ENCODE measurements around the gene TAS2R41.
"Not testable (repeated sequence)": the region's sequence is repeated elsewhere in the genome, so short reads cannot be mapped to it uniquely, and the experiment has no call there.

Gene TAS2R41

DNA sequence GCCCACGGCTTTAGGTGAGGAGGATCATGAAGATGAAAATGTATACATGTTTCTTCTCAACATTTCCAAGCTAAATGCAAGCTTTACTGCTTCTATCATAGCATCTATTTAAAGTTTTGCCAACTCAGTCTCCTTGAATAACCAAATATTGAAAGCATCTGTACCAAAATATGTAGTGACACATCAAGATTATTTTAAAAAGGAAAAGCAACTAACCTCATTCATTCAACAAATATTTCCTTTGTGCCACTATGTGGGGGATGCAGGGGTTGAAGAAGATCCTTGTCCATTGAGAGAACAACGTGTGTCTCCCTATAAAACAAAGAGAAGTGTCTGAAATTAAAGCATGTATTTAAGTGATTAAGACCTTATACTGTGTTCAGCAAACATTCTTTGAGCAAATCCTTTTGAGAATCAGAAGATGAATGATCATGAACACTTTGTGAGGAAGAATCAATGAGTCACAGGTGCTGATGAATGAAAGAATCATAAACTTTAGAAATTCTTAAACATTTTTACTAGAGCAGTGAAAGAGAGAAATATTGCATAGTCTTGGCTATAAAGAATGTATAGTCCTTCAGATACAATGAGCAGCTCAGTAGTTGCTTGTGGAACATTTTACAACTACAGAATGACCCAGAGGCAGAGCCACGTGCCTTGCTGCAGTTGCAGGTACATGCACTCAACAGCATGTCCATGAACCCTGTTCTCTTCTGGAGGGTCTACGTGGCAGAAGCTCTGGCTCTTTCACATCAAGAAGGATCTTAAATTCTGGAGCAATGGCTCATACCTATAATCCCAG, 20.5 kb upstream of the TAS2R41 start:
- no peak for DNase-seq

DNA sequence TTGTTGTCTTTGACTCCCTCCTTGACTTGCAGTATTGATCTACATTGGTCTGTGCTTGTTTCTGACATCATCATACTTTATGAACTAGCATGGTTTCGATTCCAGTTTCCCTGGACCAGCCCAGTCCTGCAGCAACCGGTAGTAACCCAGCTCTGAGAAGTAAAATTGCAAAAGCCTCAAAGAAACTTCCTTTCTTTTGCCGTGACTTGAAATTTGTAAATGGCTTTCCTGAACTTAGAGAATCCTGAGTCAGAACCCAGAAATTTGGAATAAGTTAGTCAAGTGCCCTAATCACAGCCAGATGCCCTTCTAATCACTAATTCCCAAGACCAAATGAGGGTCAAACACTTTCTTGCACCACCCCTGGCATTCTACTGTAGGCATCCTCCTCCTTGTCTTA, 19.4 kb upstream of the TAS2R41 start:
- DNase-seq = no peak

DNA sequence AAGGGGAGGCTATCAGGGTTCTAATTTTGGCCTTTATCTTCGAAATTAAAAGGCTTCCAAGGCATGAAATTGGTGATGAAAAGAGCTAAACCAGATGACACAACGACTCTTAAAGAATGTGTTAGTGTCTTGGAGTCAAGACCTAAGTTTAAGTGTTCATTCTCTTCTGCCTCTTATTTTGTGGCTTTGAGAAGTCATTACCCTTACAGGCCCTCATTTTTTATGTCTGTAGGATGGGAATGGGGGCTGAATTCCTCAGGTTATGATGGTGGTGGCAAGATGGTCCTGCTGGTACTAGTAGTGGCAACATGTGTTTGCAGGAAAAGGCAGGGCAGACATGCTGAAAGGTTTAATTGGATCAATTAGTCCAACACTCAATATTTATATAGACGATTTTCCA, 19.0 kb upstream of the TAS2R41 start:
- DNase-seq = no peak

- DNase-seq = no peak
These were observed 18.3 kb upstream of the TAS2R41 start for GRCh38 chr7:143459359-143459758.

GRCh38 chr7:143460271-143460979, 17.2 kb upstream of the TAS2R41 start:
- DNase-seq = no peak

DNA sequence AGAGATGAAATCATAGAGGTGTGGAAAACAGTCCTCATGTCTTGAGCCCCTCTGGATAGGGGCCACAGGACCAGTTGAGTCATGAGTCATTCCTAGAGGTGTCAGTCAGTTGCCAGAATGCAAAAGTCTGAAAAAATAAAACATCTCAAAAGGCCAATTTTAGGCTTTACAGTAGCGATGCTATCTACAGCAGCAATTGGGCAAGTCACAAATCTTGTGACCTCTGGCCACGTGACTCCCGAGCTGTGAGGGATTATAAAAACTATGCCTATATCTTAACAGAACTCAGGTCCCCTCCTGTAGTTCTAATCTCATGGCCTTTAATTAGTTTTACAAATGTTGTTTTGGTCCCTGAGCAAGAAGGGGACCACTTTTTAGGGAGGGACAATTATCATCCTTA, 15.6 kb upstream of the TAS2R41 start:
- no peak for DNase-seq

GRCh38 chr7:143463556-143463955, 14.1 kb upstream of the TAS2R41 start:
- no peak for DNase-seq

DNA sequence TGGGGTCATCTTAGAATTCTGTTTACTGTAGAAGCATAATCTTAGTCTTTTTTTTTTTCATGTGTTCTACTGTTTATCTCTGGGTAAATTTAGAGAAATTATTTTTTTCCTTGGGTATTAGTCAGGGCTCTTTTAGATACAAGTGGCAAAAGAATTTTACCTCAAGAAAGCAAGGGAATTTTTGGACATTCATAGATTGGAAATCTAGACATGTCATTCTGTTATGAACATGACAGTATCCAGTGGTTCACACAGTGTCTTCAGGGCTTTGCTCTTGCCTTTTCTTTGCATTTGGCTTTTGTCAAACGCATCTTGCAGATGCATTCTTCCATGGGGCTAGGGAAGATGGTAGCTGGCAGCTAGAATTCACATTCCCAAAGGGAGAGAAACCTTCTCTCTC, 13.7 kb upstream of the TAS2R41 start:
- DNase-seq = no peak

DNA sequence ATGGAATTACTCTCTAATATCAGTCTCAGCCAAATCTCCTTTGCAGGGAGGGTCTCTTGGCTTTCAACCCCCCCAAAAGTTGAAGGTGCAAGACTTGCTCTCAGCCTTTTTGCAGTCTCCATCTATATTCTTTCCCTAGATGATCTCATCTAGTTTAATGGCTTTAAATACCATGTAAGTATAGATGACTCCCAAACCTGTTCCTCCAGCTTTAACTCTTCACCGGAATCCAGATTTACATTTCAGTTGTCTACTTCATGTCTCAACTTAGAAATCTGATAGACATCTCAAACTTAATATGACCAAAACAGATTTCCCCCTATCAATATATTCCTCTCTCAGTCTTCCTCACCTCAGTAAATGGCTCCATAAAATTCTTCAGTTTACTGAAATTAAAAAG, 9.9 kb upstream of the TAS2R41 start:
- peak; percentile 18 for DNase-seq

GRCh38 chr7:143472071-143472689, 5.5 kb upstream of the TAS2R41 start:
- DNase-seq = not testable (repeated sequence)

GRCh38 chr7:143479055-143479766, 1.5 kb downstream of the TAS2R41 start:
- no peak for DNase-seq

GRCh38 chr7:143480501-143480900, 2.8 kb downstream of the TAS2R41 start:
- DNase-seq = no peak

GRCh38 chr7:143484119-143484518, 6.4 kb downstream of the TAS2R41 start:
- no peak for DNase-seq

DNA sequence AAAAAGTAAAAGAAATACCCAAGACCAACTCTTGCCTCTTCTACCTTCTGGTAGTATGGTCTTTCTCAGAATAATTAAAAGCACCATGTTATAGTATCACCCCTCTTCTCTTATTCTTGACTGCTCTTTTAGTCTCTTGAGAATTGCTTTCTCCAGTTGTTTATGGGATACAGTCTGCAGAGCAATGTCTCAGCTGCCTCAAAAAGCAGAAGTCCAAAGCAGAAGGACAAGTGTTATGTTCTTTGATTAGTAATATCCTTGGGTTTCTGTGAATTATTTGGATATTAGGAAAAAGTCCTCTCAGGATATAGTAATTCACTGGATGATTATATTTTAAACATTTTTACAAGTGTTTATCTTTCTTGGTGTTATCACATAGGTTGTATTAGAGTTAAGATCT, 7.4 kb downstream of the TAS2R41 start:
- DNase-seq = no peak

GRCh38 chr7:143485500-143485899, 7.8 kb downstream of the TAS2R41 start:
- no peak for DNase-seq

GRCh38 chr7:143486266-143486665, 8.6 kb downstream of the TAS2R41 start:
- DNase-seq = not testable (repeated sequence)

GRCh38 chr7:143487061-143487460, 9.4 kb downstream of the TAS2R41 start:
- no peak for DNase-seq

DNA sequence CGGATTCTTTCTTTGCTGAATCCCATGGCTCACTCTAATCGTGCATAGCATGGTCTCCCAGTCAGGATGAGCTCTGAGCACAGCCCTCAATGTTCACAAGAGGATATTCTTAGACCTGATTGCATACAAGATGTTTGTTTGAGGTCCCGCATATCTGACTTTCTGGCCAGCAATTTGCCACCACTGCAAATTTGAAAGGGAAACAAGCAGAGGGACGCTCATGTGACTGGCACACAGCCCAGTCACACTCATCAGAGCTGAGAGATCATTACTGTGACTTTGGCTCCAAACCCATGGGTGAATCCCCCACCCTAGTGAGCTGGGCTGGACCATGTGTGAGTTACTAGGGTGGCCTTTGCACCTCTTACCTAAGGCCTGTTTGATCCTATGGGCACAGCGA, 9.9 kb downstream of the TAS2R41 start:
- DNase-seq = no peak

DNA sequence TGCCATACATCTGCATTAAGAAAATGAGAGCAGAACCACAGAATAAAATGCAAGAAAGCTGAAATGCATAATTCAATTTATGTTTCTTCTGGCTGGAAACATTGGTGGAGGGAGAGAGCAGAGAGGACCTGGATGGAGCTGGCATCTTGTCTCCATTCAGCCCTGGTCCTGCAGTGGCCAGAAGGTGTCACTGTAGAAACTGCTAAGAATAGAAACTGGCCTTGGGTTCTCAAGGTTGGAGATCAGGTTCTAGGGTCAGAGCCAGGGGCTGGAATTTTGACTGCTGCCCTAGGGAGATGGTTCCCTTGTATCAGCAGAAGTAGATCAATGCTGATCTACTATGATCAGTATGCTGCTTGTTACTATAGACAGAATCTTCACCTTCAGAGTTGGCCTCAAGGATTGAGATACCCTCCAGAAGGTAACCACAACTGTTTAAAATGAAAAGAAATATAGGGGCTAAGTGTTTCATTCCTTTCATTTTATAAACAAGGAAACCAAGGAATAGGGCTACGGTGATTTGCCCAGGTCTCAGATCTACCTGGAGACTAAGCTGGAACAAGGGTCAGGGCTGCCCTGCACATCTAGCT, 13.1 kb downstream of the TAS2R41 start:
- peak; percentile 71 for DNase-seq

DNA sequence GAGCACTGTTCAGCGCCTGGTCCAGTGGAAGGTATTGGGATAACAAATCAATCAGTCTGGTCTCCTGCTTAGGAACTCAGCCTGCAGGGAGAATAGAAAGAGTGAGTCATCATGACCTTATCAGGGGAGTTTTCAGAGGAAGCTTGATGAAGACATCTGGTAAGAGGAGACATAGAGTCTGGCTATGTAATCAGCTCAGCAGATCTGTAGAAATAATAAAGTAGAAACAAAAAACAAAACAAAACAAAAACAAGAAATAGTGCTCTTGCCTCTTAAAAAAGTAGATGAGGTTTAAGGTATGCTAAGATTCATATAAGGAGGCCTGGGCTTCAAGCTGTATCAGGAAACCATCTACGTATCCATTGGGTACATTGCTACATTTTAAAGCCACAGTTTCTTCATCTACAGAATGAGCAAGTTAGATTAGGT, 14.4 kb downstream of the TAS2R41 start:
- DNase-seq = peak; percentile 17

DNA sequence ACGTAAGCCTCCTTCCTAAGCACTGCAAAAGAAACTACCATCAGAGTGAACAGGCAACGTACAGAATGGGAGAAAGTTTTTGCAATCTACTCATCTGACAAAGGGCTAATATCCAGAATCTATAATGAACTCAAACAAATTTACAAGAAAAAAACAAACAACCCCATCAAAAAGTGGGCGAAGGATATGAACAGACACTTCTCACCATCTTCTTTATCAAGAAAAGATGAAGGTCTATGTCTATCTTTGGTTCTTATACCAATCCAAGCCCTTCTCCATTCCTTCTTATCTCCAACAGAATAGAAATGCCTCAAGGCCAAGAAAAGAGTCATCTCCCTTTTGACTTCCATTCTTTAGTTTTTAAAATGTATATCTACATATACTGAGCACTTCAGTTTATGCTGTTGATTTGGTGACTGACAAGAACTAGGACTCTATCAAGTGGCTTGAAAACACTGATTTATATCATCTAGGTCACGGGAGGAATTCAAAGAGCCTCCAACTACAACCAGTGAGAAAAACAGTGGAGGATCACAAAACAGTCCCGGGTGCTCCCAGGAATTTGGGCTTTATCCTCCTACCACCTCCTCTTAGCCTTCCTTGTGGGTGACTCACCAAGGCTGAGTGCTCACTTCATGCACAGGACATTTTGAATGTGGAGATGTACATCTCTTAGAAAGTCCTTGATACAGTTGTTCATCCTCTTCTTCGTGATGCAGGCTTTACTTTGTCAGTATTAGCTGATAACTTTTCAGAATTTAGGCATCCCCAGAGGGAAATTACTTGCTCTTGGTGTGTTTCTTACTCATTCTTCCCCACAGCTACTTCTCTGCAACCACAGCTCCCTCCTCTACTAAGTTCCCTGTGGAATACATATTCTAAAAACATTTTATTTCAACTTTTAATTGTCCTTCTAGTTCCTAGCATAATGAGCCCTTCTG, 15.4 kb downstream of the TAS2R41 start:
- DNase-seq = no peak

GRCh38 chr7:143493751-143494150, 16.1 kb downstream of the TAS2R41 start:
- DNase-seq = no peak
